ENCODE data around the gene CMTM2.
A peak's percentile ranks its signal among the peaks of the same experiment; 100 is the strongest.

Gene CMTM2

DNA sequence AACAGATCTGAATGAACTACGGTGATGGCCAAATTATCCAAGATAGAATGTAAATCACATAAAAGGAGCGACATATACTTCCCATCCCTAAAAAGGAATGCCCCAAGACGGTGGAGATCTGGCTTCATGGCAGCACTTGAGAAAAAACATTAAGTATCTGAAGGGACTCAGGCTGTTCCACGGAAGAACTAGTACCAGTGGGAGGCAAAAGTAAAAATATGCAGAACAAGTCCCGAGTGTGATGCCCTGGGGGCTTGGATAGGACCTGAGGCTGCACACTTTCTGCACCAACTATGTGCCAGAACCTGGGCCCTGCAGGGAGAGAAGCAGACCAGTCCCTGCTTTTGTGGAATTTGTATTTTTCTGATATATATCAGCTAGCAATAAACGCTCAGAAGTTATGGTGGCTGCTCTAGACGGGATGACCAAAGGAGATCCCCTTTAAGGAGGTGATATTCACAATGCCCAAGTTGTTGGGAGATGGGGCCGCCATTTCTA is 27.4 kb upstream of the CMTM2 start:
- H3K4me3 Mint-ChIP-seq: peak overlapping the region; percentile 80
- peaks cover 11% of the 10 kb centered on the region for H3K27me3 Mint-ChIP-seq (ENCODE audit: low read depth, poor library complexity)
- H3K27ac Mint-ChIP-seq: no peak overlapping the region
- peaks cover 49% of the 10 kb centered on the region for H3K36me3 Mint-ChIP-seq (ENCODE audit: low read depth)
- H3K4me1 Mint-ChIP-seq: peaks cover 37% of the 10 kb centered on the region
- no peak for DNase-seq
- TF ChIP-seq, protein P1, sequence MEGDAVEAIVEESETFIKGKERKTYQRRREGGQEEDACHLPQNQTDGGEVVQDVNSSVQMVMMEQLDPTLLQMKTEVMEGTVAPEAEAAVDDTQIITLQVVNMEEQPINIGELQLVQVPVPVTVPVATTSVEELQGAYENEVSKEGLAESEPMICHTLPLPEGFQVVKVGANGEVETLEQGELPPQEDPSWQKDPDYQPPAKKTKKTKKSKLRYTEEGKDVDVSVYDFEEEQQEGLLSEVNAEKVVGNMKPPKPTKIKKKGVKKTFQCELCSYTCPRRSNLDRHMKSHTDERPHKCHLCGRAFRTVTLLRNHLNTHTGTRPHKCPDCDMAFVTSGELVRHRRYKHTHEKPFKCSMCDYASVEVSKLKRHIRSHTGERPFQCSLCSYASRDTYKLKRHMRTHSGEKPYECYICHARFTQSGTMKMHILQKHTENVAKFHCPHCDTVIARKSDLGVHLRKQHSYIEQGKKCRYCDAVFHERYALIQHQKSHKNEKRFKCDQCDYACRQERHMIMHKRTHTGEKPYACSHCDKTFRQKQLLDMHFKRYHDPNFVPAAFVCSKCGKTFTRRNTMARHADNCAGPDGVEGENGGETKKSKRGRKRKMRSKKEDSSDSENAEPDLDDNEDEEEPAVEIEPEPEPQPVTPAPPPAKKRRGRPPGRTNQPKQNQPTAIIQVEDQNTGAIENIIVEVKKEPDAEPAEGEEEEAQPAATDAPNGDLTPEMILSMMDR (IDR thresholded peaks at IDR 0.05): no peak
- peaks cover 17% of the 10 kb centered on the region for H3K9me3 Mint-ChIP-seq

DNA sequence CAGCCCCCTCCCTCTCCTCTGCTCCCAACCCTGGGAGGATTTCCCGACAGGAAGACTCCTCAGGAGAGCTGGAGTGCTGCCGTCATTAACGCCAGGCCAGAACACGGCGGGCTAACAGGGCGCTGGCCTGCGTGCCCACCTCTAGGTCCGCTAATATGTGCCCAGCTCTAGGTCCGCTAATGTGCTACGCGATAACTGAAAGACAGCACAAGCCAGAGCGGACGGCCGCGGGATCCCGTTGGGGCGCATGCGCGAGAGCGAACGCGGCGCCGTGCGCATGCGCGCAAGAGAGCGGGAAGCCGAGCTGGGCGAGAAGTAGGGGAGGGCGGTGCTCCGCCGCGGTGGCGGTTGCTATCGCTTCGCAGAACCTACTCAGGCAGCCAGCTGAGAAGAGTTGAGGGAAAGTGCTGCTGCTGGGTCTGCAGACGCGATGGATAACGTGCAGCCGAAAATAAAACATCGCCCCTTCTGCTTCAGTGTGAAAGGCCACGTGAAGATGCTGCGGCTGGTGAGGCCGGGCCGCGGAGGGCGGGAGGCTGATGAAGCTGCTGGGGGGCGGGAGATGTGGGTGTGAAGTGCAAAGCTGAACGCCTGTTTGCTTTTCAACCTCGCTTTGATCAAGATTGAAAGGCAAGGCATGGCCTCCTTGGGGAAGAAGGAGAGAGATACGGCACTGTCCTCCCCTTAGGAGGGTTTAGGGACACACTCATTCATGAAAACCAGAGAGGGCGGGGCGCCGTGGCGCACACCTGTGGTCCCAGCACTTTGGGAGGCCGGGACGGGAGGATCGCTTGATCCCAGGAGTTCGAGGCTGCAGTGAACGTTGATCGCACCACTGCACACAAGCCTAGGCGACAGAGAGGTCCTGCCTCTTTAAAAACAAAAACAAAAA is 26.7 kb upstream of the CMTM2 start, which contains the start of gene CKLF:
Gene CKLF, plus strand, starts transcription at position 291 of the 892 bp plus-strand sequence. Its CDS starts 140 bp downstream, at position 431.
- TF ChIP-seq, protein P1 (IDR thresholded peaks at IDR 0.05): no peak
- DNase-seq: peak; percentile 83
- H3K27me3 Mint-ChIP-seq (ENCODE audit: low read depth, poor library complexity): peaks cover 11% of the 10 kb centered on the region
- peaks cover 45% of the 10 kb centered on the region for H3K36me3 Mint-ChIP-seq (ENCODE audit: low read depth)
- H3K9me3 Mint-ChIP-seq: peaks cover 17% of the 10 kb centered on the region
- H3K4me1 Mint-ChIP-seq: peaks cover 37% of the 10 kb centered on the region
- H3K27ac Mint-ChIP-seq: no peak within 1 kb of the TSS
- H3K4me3 Mint-ChIP-seq: peak within 1 kb of the TSS; percentile 80

DNA sequence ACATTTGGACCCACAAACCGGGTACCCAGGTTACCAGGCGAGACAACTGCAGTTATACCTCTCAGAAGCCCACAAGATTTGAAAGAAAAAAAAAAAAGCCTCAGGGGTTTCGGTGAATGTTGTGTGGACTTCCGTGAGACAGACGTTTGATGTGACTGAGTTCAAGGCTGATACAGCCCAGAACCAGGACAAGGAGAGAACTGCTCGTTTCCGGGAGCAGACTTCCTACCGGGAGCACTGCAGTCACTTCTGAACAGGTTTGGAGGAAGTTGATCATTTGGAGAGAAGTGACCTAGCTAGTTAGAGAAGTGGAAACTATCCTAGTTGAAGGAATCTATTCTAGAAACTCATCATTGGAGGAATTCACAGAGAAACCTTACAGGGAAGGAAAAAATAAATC is 26.0 kb upstream of the CMTM2 start:
- Mint-ChIP-seq H3K36me3 (ENCODE audit: low read depth) (peaks cover 40% of the 10 kb centered on the region), H3K9me3 (peaks cover 17% of the 10 kb centered on the region), H3K27me3 (ENCODE audit: low read depth, poor library complexity) (peaks cover 9% of the 10 kb centered on the region), H3K27ac (no peak overlapping the region), H3K4me1 (peaks cover 34% of the 10 kb centered on the region), H3K4me3 (peak overlapping the region; percentile 36)
- no peak for DNase-seq
- TF ChIP-seq, protein P1 (IDR thresholded peaks at IDR 0.05): no peak

DNA sequence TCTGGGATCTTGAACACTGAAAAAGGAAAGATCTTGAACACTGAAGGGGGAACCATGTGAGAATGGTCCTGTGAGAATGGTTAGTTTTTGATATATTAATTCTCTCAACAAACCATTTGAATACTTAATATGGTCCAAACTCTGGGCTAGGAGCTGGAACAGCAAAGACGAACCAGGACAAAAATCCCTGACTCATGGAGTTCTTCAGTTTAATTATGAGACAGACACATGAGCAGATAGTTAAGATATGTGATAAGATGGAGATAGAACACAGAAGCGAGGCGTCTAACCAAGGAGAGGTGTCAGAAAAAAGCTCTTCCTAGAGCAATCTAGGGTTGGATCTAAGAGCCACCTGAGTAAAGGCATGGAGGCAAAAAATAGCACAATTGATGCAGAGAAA is 25.2 kb upstream of the CMTM2 start:
- Mint-ChIP-seq H3K4me3 (no peak overlapping the region), H3K36me3 (ENCODE audit: low read depth) (peaks cover 37% of the 10 kb centered on the region), H3K27me3 (ENCODE audit: low read depth, poor library complexity) (peaks cover 7% of the 10 kb centered on the region), H3K4me1 (peaks cover 26% of the 10 kb centered on the region), H3K9me3 (peaks cover 17% of the 10 kb centered on the region), H3K27ac (no peak overlapping the region)
- no peak for DNase-seq
- TF ChIP-seq, protein P1 (IDR thresholded peaks at IDR 0.05): no peak

DNA sequence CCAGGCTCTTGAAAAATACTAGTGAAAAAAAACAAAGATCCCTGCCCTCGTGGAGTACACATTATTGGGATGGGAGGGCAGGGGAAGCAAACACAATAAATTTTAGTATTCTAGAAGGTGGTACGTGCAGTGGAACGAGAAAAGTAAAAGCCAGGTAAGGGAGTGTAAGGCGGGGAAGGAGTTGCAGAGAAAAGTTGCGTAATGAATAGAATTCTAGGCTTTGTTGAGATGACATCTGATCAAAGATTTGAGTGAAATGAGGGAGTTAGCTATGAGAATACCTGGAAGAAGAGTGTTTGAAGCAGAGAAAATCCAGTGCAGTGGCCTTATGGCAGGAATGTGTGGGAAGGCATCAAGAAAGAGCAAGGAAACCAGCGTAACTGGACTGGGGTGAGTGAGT is 24.8 kb upstream of the CMTM2 start:
- peaks cover 7% of the 10 kb centered on the region for H3K27me3 Mint-ChIP-seq (ENCODE audit: low read depth, poor library complexity)
- peaks cover 37% of the 10 kb centered on the region for H3K36me3 Mint-ChIP-seq (ENCODE audit: low read depth)
- H3K4me1 Mint-ChIP-seq: peaks cover 22% of the 10 kb centered on the region
- DNase-seq: no peak
- TF ChIP-seq, protein P1 (IDR thresholded peaks at IDR 0.05): no peak
- peaks cover 17% of the 10 kb centered on the region for H3K9me3 Mint-ChIP-seq
- no peak overlapping the region for H3K27ac Mint-ChIP-seq
- no peak overlapping the region for H3K4me3 Mint-ChIP-seq

All from nephron progenitor cell (in vitro differentiated cells).